NCI-H69 (cell line): ENCODE measurements around the gene ALDH3B2.
"Not testable (repeated sequence)": the region's sequence is repeated elsewhere in the genome, so short reads cannot be mapped to it uniquely, and the experiment has no call there.

Experiments
- DNase-seq: peaks from one replicate; lab custom pipeline; 2025; lab: John Stamatoyannopoulos, UW

ALDH3B2 gene

GRCh38 chr11:67629386-67630227 is 44.8 kb downstream of the ALDH3B2 start, which contains the start of gene NUDT8:
TSS of gene NUDT8 (minus strand) at chr11:67629937. CDS start at chr11:67629911, 26 bp downstream.
- DNase-seq = peak; percentile 92

- no peak for DNase-seq
Measured at GRCh38 chr11:67628710-67629385, 45.6 kb downstream of the ALDH3B2 start.

GRCh38 chr11:67627812-67628624 is 46.4 kb downstream of the ALDH3B2 start:
- no peak for DNase-seq

GRCh38 chr11:67627441-67627811 is 47.0 kb downstream of the ALDH3B2 start:
- no peak for DNase-seq

- no peak for DNase-seq
Measured at GRCh38 chr11:67626970-67627369, 47.5 kb downstream of the ALDH3B2 start.

GRCh38 chr11:67626131-67626833 is 48.1 kb downstream of the ALDH3B2 start:
- DNase-seq = not testable (repeated sequence)

GRCh38 chr11:67623795-67624194 is 50.6 kb downstream of the ALDH3B2 start:
- not testable (repeated sequence) for DNase-seq

GRCh38 chr11:67622905-67623304 is 51.5 kb downstream of the ALDH3B2 start:
- DNase-seq = not testable (repeated sequence)

GRCh38 chr11:67621928-67622327 is 52.5 kb downstream of the ALDH3B2 start:
- not testable (repeated sequence) for DNase-seq

GRCh38 chr11:67620621-67621020 is 53.8 kb downstream of the ALDH3B2 start:
- not testable (repeated sequence) for DNase-seq

GRCh38 chr11:67619683-67620618 is 54.5 kb downstream of the ALDH3B2 start:
- not testable (repeated sequence) for DNase-seq

GRCh38 chr11:67618901-67619659 is 55.3 kb downstream of the ALDH3B2 start:
- DNase-seq = not testable (repeated sequence)

- DNase-seq = no peak
Measured at GRCh38 chr11:67617243-67617953, 57.0 kb downstream of the ALDH3B2 start.

- no peak for DNase-seq
Measured at GRCh38 chr11:67616431-67617242, 57.8 kb downstream of the ALDH3B2 start.

- DNase-seq = peak; percentile 41
Measured at GRCh38 chr11:67615728-67616430, 58.5 kb downstream of the ALDH3B2 start.

GRCh38 chr11:67614730-67615714 is 59.4 kb downstream of the ALDH3B2 start:
- DNase-seq = peak; percentile 47
